Breast epithelium (tissue), 4 donors: ENCODE data around the gene NTHL1. TPM values are rescaled to one million over a fixed set of nuclear protein-coding genes. Genes with fewer than 3 reads are reported as not detected.

Source experiments
- DNase-seq, 2 donors: peaks; one replicate each; pipeline ENCODE4 v3.0.0-alpha.2; 2019; ENCODE audit warnings: low spot score in 2 of 2
- H3K27ac ChIP-seq, 2 donors: fragments of 200-600 bp; sonication (generic) in 1 of 2; one replicate each; pipeline ENCODE4 v1.5.1; 2016 to 2019; ENCODE audit warnings: mild to moderate bottlenecking in 1 of 2
- H3K27me3 ChIP-seq, 2 donors: fragments of 200-600 bp; sonication (generic) in 1 of 2; one replicate each; pipeline versions ENCODE4 v1.5.1 to v1.6.0; 2017 to 2019; ENCODE audit warnings: control low read depth in 1 of 2, mild to moderate bottlenecking in 1 of 2
- H3K36me3 ChIP-seq: fragments of 200-600 bp; one replicate; pipeline ENCODE4 v1.5.1; 2019
- H3K4me1 ChIP-seq, 2 donors: fragments of 200-600 bp; sonication (generic); one replicate each; pipeline ENCODE4 v1.5.1; 2016 to 2019; ENCODE audit warnings: control low read depth in 1 of 2
- H3K4me3 ChIP-seq, 3 donors: fragments of 200-600 bp; sonication (generic); 1 replicate in 2 of 3; 2 replicates in 1 of 3; pipeline ENCODE4 v1.5.1; 2016 to 2019; ENCODE audit warnings: mild to moderate bottlenecking in 3 of 3, moderate library complexity in 2 of 3
- H3K9me3 ChIP-seq, 2 donors: fragments of 200-600 bp; sonication (generic) in 1 of 2; one replicate each; pipeline ENCODE4 v1.5.1; 2016 to 2019; ENCODE audit warnings: control low read depth in 1 of 2
- CTCF ChIP-seq, 3 donors: fragments of 450-650 bp; IDR thresholded peaks; one replicate each; pipeline ENCODE4 v1.5.1; 2016 to 2017; ENCODE audit warnings: antibody characterized with exemption in 3 of 3, mild to moderate bottlenecking in 3 of 3, moderate library complexity in 3 of 3
- POLR2A ChIP-seq: fragments of 450-650 bp; IDR thresholded peaks from one replicate; pipeline ENCODE4 v1.6.1; 2016; ENCODE audit warnings: antibody characterized with exemption, mild to moderate bottlenecking, moderate library complexity
- POLR2AphosphoS5 ChIP-seq, 3 donors: sonication (generic); formaldehyde crosslinking; IDR thresholded peaks; one replicate each; pipeline ENCODE4 v1.6.1; 2017; ENCODE audit warnings: antibody characterized with exemption in 3 of 3
- intact Hi-C: fragments of 100-400 bp; cut with DNase I; formaldehyde crosslinking; loops from one replicate; pipeline ENCODE4 v1.15.1; 2023; ENCODE audit warnings: low total_unique reads
- total RNA-seq, 3 donors: library from RNA; depleted of rRNA; stranded (reverse); fragments of >200 nt; gene quantifications; one replicate each; pipeline ENCODE4 v1.1.0, GENCODE V29; 2016

The NTHL1 gene
- total RNA-seq, 3 donors from 2014 or later = 10.6 to 27.9 (median 16.1) TPM

DNA sequence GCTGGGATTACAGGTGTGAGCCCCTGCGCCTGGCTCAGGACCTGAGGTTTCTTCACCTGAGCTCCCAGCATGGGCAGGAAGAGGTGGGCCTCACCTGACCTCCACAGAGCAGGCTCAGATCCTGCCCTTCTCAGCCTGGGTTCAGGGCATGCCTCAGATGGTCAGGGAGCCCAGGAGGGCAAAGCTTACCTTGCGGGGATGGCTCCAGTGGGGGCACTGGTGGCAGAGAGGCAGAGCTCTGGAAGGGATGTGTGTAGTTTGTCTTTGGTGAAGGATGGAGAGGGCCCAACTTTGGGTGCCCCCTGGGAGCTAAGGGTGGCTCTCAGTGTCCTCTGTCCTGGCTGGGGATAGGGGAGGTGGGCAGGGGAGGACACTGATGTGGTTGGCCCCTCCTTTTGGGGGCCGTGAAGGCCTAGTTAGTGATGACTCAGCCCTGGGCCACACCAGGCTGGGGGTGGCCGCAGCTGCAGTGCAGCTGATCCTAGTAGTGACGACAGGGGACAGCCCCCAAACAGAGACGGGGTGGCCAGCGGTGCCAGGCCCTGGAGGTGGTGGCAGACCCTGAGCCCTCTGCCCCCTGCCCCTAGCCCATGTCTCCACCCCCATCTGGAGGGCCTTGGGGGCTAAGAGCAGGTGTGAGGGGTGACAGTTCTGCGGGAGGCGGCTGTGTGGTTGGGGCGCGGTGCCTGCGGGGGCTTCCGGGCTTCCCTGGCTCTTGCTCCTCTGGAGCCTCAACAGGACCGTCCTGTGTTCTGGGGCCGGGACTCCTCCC, 15.2 kb downstream of the NTHL1 start:
- Histone ChIP-seq H3K27me3 (no peaks in the 10 kb centered on the region), H3K27ac (peak overlapping the region; percentile 93), H3K4me1 (peaks cover 38 to 55% of the 10 kb centered on the region in 2 donors), H3K36me3 (no peaks in the 10 kb centered on the region), H3K4me3 (peak overlapping the region; percentile 34 to 69 (median 38)), H3K9me3 (no peaks in the 10 kb centered on the region)
- TF ChIP-seq CTCF (IDR thresholded peaks at IDR 0.05) (no peak), POLR2AphosphoS5 (IDR thresholded peaks at IDR 0.05) (no peak), POLR2A (no peak)
- intact Hi-C loops = no loop called here
- no peak for DNase-seq

- H3K4me3 ChIP-seq = peak overlapping the region in 2 of 3 donors; percentile 40 to 74
- peaks cover 30 to 54% of the 10 kb centered on the region in 2 donors for H3K4me1 ChIP-seq
- H3K36me3 ChIP-seq = no peaks in the 10 kb centered on the region
- DNase-seq = no peak
- H3K27ac ChIP-seq = peak overlapping the region; percentile 89 to 93
- no peak for TF ChIP-seq POLR2A
- TF ChIP-seq POLR2AphosphoS5 (IDR thresholded peaks at IDR 0.05) = no peak
- no peak for TF ChIP-seq CTCF (IDR thresholded peaks at IDR 0.05)
- H3K27me3 ChIP-seq = no peaks in the 10 kb centered on the region
- intact Hi-C loops = no loop called here
- no peaks in the 10 kb centered on the region for H3K9me3 ChIP-seq
These were observed 16.5 kb downstream of the NTHL1 start for GRCh38 chr16:2031081-2031577.

GRCh38 chr16:2030036-2030435, 17.6 kb downstream of the NTHL1 start:
- Histone ChIP-seq H3K9me3 (no peaks in the 10 kb centered on the region), H3K27ac (peak overlapping the region; percentile 29 to 84), H3K27me3 (no peaks in the 10 kb centered on the region), H3K36me3 (no peaks in the 10 kb centered on the region), H3K4me1 (peaks cover 19 to 47% of the 10 kb centered on the region in 2 donors), H3K4me3 (peak overlapping the region in 2 of 3 donors; percentile 74 to 93)
- no peak for DNase-seq
- intact Hi-C loops = no loop called here
- TF ChIP-seq POLR2AphosphoS5 (IDR thresholded peaks at IDR 0.05) (no peak), POLR2A (no peak), CTCF (IDR thresholded peaks at IDR 0.05) (no peak)

GRCh38 chr16:2029350-2029749, 18.3 kb downstream of the NTHL1 start:
- H3K4me1 ChIP-seq = peaks cover 15 to 42% of the 10 kb centered on the region in 2 donors
- no peak for DNase-seq
- peak overlapping the region; percentile 4 to 93 (median 74) for H3K4me3 ChIP-seq
- no peaks in the 10 kb centered on the region for H3K9me3 ChIP-seq
- H3K36me3 ChIP-seq = no peaks in the 10 kb centered on the region
- TF ChIP-seq POLR2AphosphoS5 (IDR thresholded peaks at IDR 0.05) (no peak), CTCF (IDR thresholded peaks at IDR 0.05) (no peak), POLR2A (no peak)
- no peaks in the 10 kb centered on the region for H3K27me3 ChIP-seq
- intact Hi-C loops = loop anchor here (5.0 kb wide), 1 partner anchor 113 kb away; no protein-coding TSS in a partner anchor
- peak overlapping the region; percentile 29 to 84 for H3K27ac ChIP-seq

- peak overlapping the region; percentile 36 to 84 for H3K27ac ChIP-seq
- no peak for DNase-seq
- peak overlapping the region; percentile 58 to 93 (median 74) for H3K4me3 ChIP-seq
- peaks cover 11 to 38% of the 10 kb centered on the region in 2 donors for H3K4me1 ChIP-seq
- no peaks in the 10 kb centered on the region for H3K36me3 ChIP-seq
- no peaks in the 10 kb centered on the region for H3K9me3 ChIP-seq
- no peak for TF ChIP-seq CTCF (IDR thresholded peaks at IDR 0.05)
- TF ChIP-seq POLR2A = no peak
- TF ChIP-seq POLR2AphosphoS5 (IDR thresholded peaks at IDR 0.05) = no peak
- no peaks in the 10 kb centered on the region for H3K27me3 ChIP-seq
- intact Hi-C loops = loop anchor here (5.0 kb wide), 1 partner anchor 114 kb away; no protein-coding TSS in a partner anchor
These were observed 18.9 kb downstream of the NTHL1 start for GRCh38 chr16:2028620-2029220.
